MM.1S (cell line): ENCODE data around the gene TMEM154.

Experiments
- DNase-seq: peaks from one replicate; pipeline ENCODE4 v3.0.0-alpha.2; 2015
- H2AFZ ChIP-seq: fragments of 300-600 bp; sonication (generic); 2 replicates; pipeline ENCODE4 v1.6.0; 2016; ENCODE audit warnings: antibody characterized with exemption, low read length
- H3F3A ChIP-seq: fragments of 300-600 bp; sonication (generic); 2 replicates; pipeline ENCODE4 v1.6.1; 2016; ENCODE audit warnings: mild to moderate bottlenecking, antibody characterized with exemption, low read length, moderate library complexity, mixed read lengths; ENCODE audit not compliant: insufficient read depth
- H3K27ac ChIP-seq: fragments of 300-600 bp; sonication (generic); 2 replicates; pipeline ENCODE4 v1.5.1; 2016; ENCODE audit warnings: mild to moderate bottlenecking, low read length
- H3K27me3 ChIP-seq: fragments of 300-600 bp; sonication (generic); replicated peaks from 2 replicates; pipeline ENCODE4 v1.6.0; 2016; ENCODE audit warnings: low read length; ENCODE audit not compliant: insufficient read depth
- H3K36me3 ChIP-seq: fragments of 300-600 bp; sonication (generic); replicated peaks from 2 replicates; pipeline ENCODE4 v1.6.1; 2016; ENCODE audit warnings: mild to moderate bottlenecking, low read length, mixed read lengths; ENCODE audit not compliant: insufficient read depth
- H3K4me1 ChIP-seq: fragments of 300-600 bp; sonication (generic); 2 replicates; pipeline ENCODE4 v1.6.1; 2016; ENCODE audit warnings: low read length, mixed read lengths
- H3K4me2 ChIP-seq: fragments of 300-600 bp; sonication (generic); 2 replicates; pipeline ENCODE4 v1.6.0; 2016; ENCODE audit warnings: low read depth, low read length
- H3K4me3 ChIP-seq: fragments of 300-600 bp; sonication (generic); 2 replicates; pipeline ENCODE4 v1.5.1; 2016; ENCODE audit warnings: low read length, mixed read lengths
- H3K79me2 ChIP-seq: fragments of 300-600 bp; sonication (generic); 2 replicates; pipeline ENCODE4 v1.6.1; 2016; ENCODE audit warnings: mixed run types, low read length, mixed read lengths
- H3K9ac ChIP-seq: fragments of 300-600 bp; sonication (generic); 2 replicates; pipeline ENCODE4 v1.6.1; 2016; ENCODE audit warnings: low read length, mixed read lengths
- H3K9me2 ChIP-seq: fragments of 300-600 bp; sonication (generic); replicated peaks from 2 replicates; pipeline ENCODE4 v1.6.1; 2016; ENCODE audit warnings: mild to moderate bottlenecking, low read length, mixed read lengths; ENCODE audit not compliant: insufficient read depth
- H3K9me3 ChIP-seq: fragments of 300-600 bp; sonication (generic); replicated peaks from 2 replicates; pipeline ENCODE4 v1.6.1; 2016; ENCODE audit warnings: mild to moderate bottlenecking, low read length, mixed read lengths; ENCODE audit not compliant: insufficient read depth
- H4K20me1 ChIP-seq: fragments of 300-600 bp; sonication (generic); 2 replicates; pipeline ENCODE4 v1.6.1; 2016; ENCODE audit warnings: mild to moderate bottlenecking, low read length, moderate library complexity, mixed read lengths; ENCODE audit not compliant: insufficient read depth
- CTCF ChIP-seq: fragments of 300-600 bp; sonication (generic); IDR thresholded peaks from 2 replicates; pipeline ENCODE4 v1.5.1; 2016; ENCODE audit warnings: antibody characterized with exemption, low read length, mixed read lengths
- EZH2 ChIP-seq: fragments of 300-600 bp; sonication (generic); optimal IDR thresholded peaks from 2 replicates; pipeline ENCODE3; 2017; ENCODE audit warnings: low read depth, mild to moderate bottlenecking, antibody characterized with exemption, low read length, mixed read lengths
- EZH2phosphoT487 ChIP-seq: fragments of 300-600 bp; sonication (generic); IDR thresholded peaks from 2 replicates; pipeline ENCODE4 v1.6.1; 2018; ENCODE audit warnings: antibody characterized with exemption, low read length

Gene TMEM154

GRCh38 chr4:152663203-152664066 lies 16.4 kb downstream of the TMEM154 start:
- H3K4me1 ChIP-seq, result peaks cover 88% of the 10 kb centered on the region
- DNase-seq, result peak; percentile 60
- no peaks in the 10 kb centered on the region for H3K36me3 ChIP-seq
- no peaks in the 10 kb centered on the region for H4K20me1 ChIP-seq
- peak overlapping the region; percentile 88 for H3K27ac ChIP-seq
- no peaks in the 10 kb centered on the region for H3K27me3 ChIP-seq
- TF ChIP-seq CTCF (no peak), EZH2 (no peak), EZH2phosphoT487 (no peak)
- peak overlapping the region; percentile 51 for H3K9ac ChIP-seq
- H3F3A ChIP-seq, result peaks cover 60% of the 10 kb centered on the region
- H3K79me2 ChIP-seq, result peaks cover 30% of the 10 kb centered on the region
- H3K4me2 ChIP-seq, result peak overlapping the region; percentile 96
- no peaks in the 10 kb centered on the region for H3K9me2 ChIP-seq
- H3K9me3 ChIP-seq, result no peaks in the 10 kb centered on the region
- H3K4me3 ChIP-seq, result peak overlapping the region; percentile 59
- H2AFZ ChIP-seq, result peak overlapping the region; percentile 40

GRCh38 chr4:152661649-152662048 lies 18.1 kb downstream of the TMEM154 start:
- no peak overlapping the region for H2AFZ ChIP-seq
- peak overlapping the region; percentile 42; the same call in 1 of the 2 replicates for H3K4me3 ChIP-seq
- no peaks in the 10 kb centered on the region for H3K27me3 ChIP-seq
- H3K4me2 ChIP-seq, result peak overlapping the region; percentile 96
- H3K27ac ChIP-seq, result peak overlapping the region; percentile 88
- H3K9me2 ChIP-seq, result no peaks in the 10 kb centered on the region
- H3K36me3 ChIP-seq, result 0 out of 2 replicates have a peak, but pooled peaks cover 5% of the 10 kb centered on the region
- peaks cover 71% of the 10 kb centered on the region for H3K4me1 ChIP-seq
- TF ChIP-seq EZH2phosphoT487, result no peak
- peaks cover 58% of the 10 kb centered on the region for H3F3A ChIP-seq
- peaks cover 37% of the 10 kb centered on the region for H3K79me2 ChIP-seq
- no peaks in the 10 kb centered on the region; the same call in 1 of the 2 replicates for H3K9me3 ChIP-seq
- peak overlapping the region; percentile 42; the same call in 1 of the 2 replicates for H3K9ac ChIP-seq
- no peak for DNase-seq
- no peaks in the 10 kb centered on the region for H4K20me1 ChIP-seq

GRCh38 chr4:152660526-152660925 lies 19.3 kb downstream of the TMEM154 start:
- H4K20me1 ChIP-seq, result no peaks in the 10 kb centered on the region
- peak overlapping the region; percentile 88 for H3K27ac ChIP-seq
- H3K36me3 ChIP-seq, result 0 out of 2 replicates have a peak, but pooled peaks cover 5% of the 10 kb centered on the region
- H3K9ac ChIP-seq, result peak overlapping the region; percentile 42; the same call in 1 of the 2 replicates
- no peaks in the 10 kb centered on the region; the same call in 1 of the 2 replicates for H3K9me3 ChIP-seq
- peak overlapping the region; percentile 42 for H3K4me3 ChIP-seq
- peak overlapping the region; percentile 96 for H3K4me2 ChIP-seq
- H3K9me2 ChIP-seq, result no peaks in the 10 kb centered on the region
- peaks cover 47% of the 10 kb centered on the region for H3F3A ChIP-seq
- H3K4me1 ChIP-seq, result peaks cover 61% of the 10 kb centered on the region
- peaks cover 41% of the 10 kb centered on the region for H3K79me2 ChIP-seq
- no peak for DNase-seq
- no peaks in the 10 kb centered on the region for H3K27me3 ChIP-seq
- H2AFZ ChIP-seq, result peak overlapping the region; percentile 52
- TF ChIP-seq CTCF, result no peak
- no peak for TF ChIP-seq EZH2phosphoT487
- TF ChIP-seq EZH2, result no peak
